Urinary bladder (tissue), 4 donors: Measurements from ENCODE around the gene LCN15. TPM values are rescaled to one million over a fixed set of nuclear protein-coding genes. Genes with fewer than 3 reads are reported as not detected.
"Not testable (repeated sequence)": the region's sequence is repeated elsewhere in the genome, so short reads cannot be mapped to it uniquely, and the experiment has no call there.

Experiments used
- DNase-seq: peaks from one replicate; pipeline ENCODE4 v3.0.0-alpha.2; 2015; ENCODE audit errors: extremely low spot score
- H3K27ac ChIP-seq: one replicate; pipeline ENCODE4 v1.5.1; 2013; ENCODE audit warnings: low read depth, mild to moderate bottlenecking, moderate library complexity
- H3K36me3 ChIP-seq: one replicate; pipeline ENCODE4 v1.6.1; 2013; ENCODE audit warnings: mild to moderate bottlenecking, moderate library complexity; ENCODE audit not compliant: insufficient read depth
- H3K4me1 ChIP-seq: one replicate; pipeline ENCODE4 v1.6.1; 2013; ENCODE audit warnings: mild to moderate bottlenecking, moderate library complexity; ENCODE audit not compliant: insufficient read depth
- H3K4me3 ChIP-seq: one replicate; pipeline ENCODE4 v1.5.1; 2013; ENCODE audit warnings: low read depth, low read length
- WGBS: extraction: QIAGEN DNeasy Blood & Tissue Kit; methylation state at CpG from one replicate; pipeline ENCODE4 v1.1.7; 2013; 5-methylcytosine and 5-hydroxymethylcytosine counted together
- polyA plus RNA-seq: library from polyadenylated mRNA; stranded (reverse); fragments of 200-250 nt; gene quantifications from one replicate; pipeline ENCODE4 v1.2.3, GENCODE V29; 2013
- total RNA-seq: library from RNA; depleted of rRNA; stranded (reverse); fragments of >200 nt; gene quantifications from one replicate; pipeline ENCODE4 v1.2.3, GENCODE V29; 2014
- donor health status: healthy with polysubstance abuse.
- donor health status: healthy.

Gene LCN15
- total and polyA plus RNA-seq, 2 donors = not detected

DNA sequence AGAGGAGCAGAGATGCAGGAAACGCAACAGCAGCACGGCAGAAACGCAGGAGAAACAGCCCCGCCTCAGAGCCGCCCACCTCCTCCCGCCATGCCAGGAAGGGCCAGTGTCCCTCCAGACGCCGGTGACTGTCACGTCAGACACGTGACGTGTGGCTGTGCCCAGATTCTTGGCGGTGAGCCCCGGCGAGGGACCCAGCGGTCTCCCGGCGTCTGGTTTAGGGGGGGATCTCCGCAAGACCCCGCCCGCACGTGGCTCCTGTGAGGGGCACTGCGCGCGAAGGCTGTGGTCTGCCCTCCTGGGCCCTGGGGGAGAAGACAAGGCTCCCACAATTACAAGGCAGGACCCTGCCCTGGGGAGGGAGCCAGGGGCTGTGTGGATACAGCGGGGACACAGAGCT is 3.9 kb downstream of the LCN15 start:
- Histone ChIP-seq H3K36me3 (no peaks in the 10 kb centered on the region), H3K4me1 (peaks cover 1% of the 10 kb centered on the region), H3K4me3 (no peak overlapping the region), H3K27ac (no peak overlapping the region)
- DNase-seq = no peak
- 75% methylated on average over 25 of the region's 25 CpGs for WGBS

- DNase-seq = no peak
- Histone ChIP-seq H3K27ac (no peak overlapping the region), H3K4me1 (peaks cover 1% of the 10 kb centered on the region), H3K36me3 (no peaks in the 10 kb centered on the region), H3K4me3 (no peak overlapping the region)
- WGBS = 86% methylated on average over 27 of the region's 27 CpGs
Measured at GRCh38 chr9:136759436-136760325, 4.6 kb downstream of the LCN15 start.

DNA sequence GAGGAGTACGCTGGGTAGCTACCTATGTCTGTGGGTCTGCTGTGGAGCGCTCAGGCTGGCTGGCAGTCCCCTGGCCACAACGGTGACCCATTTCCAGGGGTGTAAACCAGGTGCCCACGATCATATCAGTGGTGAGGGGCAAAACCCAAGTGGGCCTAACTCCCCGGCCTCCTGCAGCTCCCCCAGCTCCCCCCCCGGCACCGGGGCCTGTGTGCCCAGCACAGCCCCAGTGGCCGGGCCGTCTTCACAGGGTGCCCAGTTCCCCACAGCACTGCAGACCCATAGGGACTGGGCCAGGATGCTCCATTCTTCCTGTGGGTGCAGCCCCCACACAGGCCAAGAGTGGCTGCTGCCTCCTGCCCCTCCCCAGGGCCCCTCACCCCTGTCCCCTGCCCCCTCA is 5.3 kb downstream of the LCN15 start:
- 80% methylated on average over 9 of the region's 9 CpGs for whole genome bisulfite sequencing
- Histone ChIP-seq H3K4me3 (no peak overlapping the region), H3K4me1 (peaks cover 1% of the 10 kb centered on the region), H3K27ac (no peak overlapping the region), H3K36me3 (no peaks in the 10 kb centered on the region)
- no peak for DNase-seq

DNA sequence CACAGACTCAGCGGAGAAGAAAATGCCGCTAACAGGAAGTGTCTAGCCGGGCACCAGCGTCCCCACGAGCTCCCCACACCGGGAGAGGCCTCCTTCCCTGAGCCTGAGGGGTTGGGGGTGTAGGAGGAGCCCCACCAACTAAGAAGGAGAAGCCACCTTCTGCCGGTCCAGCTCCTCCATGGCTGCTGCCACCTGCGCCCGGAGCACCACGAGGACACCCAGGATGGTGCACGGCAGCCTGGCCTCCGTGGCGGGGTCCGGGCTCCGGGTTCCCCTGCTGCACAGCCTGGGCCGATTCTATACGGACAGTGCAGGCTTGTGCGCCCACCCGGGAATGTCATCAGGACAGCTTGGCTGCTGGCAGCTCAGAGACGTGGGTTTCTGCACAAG is 6.6 kb downstream of the LCN15 start:
- H3K4me1 ChIP-seq = no peaks in the 10 kb centered on the region
- no peak for DNase-seq
- no peak overlapping the region for H3K4me3 ChIP-seq
- 82% methylated on average over 20 of the region's 20 CpGs for WGBS
- no peak overlapping the region for H3K27ac ChIP-seq
- no peaks in the 10 kb centered on the region for H3K36me3 ChIP-seq

DNA sequence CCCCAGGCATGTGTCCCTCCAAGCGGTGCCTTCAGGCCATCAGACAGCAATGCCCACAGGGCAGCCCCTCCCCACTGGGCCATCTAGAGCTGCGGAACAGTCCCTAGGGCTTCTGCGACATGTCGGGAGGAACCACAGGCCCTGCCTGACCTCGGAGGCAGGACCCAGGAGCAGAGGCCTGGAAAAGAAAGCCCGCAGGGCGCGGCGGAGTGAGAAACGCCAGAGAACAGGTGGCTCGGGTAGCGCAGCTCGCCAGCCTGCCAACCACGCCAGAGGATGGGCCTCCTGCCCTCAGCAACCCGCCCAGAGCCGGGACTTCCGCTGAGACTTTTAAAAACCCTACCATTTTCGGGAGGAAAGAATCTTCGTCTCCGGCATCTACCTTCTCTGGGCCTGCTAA is 7.0 kb downstream of the LCN15 start:
- Histone ChIP-seq H3K4me1 (no peaks in the 10 kb centered on the region), H3K36me3 (no peaks in the 10 kb centered on the region), H3K27ac (no peak overlapping the region), H3K4me3 (no peak overlapping the region)
- no peak for DNase-seq
- 91% methylated on average over 20 of the region's 20 CpGs for WGBS

GRCh38 chr9:136756836-136757235 is 7.5 kb downstream of the LCN15 start:
- Histone ChIP-seq H3K36me3 (no peaks in the 10 kb centered on the region), H3K4me1 (no peaks in the 10 kb centered on the region), H3K4me3 (no peak overlapping the region), H3K27ac (no peak overlapping the region)
- 90% methylated on average over 18 of the region's 18 CpGs for WGBS
- DNase-seq = no peak

DNA sequence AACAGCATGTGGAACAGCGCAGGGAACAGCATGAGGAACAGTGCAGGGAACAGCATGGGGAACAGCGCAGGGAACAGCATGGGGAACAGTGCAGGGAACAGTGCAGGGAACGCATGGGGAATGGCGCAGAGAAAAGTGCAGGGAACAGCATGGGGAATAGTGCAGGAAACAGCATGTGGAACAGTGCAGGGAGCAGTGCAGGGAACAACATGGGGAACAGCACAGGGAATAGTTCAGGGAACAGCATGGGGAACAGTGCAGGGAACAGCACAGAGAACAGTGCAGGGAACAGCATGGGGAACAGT is 8.2 kb downstream of the LCN15 start:
- WGBS = 97% methylated on average over 4 of the region's 4 CpGs
- no peak overlapping the region for H3K27ac ChIP-seq
- no peak overlapping the region for H3K4me3 ChIP-seq
- H3K4me1 ChIP-seq = no peaks in the 10 kb centered on the region
- no peak for DNase-seq
- no peaks in the 10 kb centered on the region for H3K36me3 ChIP-seq

DNA sequence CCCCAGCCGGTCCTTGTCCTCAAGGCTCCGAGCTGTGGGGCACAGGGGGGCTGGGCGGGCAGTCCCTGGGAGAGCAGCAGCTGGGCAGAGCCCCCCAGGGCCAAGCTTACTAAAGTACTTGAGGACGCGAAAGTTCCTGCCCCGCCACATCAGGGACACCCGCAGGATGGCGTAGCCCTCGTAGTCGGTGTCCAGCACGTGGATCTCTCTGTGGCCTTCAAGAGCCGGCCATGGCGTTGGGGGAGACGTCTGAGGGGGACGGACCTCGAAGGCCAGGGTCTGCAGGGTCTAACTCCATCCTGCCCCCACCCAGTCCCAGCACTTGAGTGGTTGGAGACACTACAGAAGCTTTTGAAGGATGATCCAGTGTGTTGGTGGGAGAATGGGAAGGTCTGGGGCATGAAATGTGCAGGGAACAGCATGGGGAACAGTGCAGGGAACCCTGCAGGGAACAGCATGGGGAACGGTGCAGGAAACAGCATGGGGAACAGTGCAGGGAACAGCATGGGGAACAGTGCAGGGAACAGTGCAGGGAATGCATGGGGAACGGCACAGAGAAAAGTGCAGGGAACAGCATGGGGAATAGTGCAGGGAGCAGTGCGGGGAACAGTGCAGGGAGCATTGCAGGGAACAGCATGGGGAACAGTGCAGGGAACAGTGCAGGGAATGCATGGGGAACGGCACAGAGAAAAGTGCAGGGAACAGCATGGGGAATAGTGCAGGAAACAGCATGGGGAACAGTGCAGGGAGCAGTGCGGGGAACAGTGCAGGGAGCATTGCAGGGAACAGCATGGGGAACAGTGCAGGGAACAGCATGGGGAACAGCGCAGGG is 8.8 kb downstream of the LCN15 start:
- not testable (repeated sequence) for H3K36me3 ChIP-seq, DNase-seq, H3K27ac ChIP-seq, H3K4me1 ChIP-seq, H3K4me3 ChIP-seq
- WGBS = 88% methylated on average over 22 of the region's 22 CpGs

DNA sequence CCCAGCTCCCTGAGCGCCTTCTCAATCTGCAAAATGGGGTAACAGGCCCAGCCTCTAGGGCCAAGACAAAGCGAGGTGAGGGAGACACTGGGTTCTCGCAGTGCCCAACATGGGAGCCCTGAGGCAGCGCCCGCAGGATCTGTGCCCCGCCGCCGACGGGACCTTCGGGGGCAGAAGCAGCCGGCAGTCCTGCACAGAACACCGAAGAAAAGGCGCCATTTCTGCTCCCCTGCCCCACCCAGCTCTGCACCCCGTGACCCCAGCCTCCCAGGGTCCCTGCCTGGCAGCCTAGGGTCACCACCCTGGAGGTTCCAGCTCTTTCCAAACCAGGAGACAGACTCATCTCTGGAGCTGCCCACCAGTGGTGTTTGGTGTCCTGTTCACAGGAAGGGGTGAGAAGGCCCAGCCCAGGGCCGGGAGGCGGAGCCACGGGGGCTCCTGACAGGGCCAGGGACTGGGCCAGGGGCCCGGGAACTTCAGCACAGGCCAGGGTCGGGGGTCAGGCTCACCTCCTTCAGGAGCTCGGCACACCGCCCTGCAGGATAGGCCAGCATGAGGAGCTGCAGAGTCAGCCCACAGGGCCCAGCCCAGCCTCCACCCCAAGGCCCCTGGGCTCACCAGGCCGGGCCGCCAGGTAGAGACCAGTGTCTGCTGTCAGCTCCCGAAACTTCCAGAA is 9.6 kb downstream of the LCN15 start:
- H3K36me3 ChIP-seq = no peaks in the 10 kb centered on the region
- H3K4me1 ChIP-seq = no peaks in the 10 kb centered on the region
- no peak overlapping the region for H3K4me3 ChIP-seq
- 74% methylated on average over 24 of the region's 24 CpGs for WGBS
- DNase-seq = no peak
- no peak overlapping the region for H3K27ac ChIP-seq

- DNase-seq = no peak
- Histone ChIP-seq H3K27ac (no peak overlapping the region), H3K4me3 (no peak overlapping the region), H3K4me1 (no peaks in the 10 kb centered on the region), H3K36me3 (no peaks in the 10 kb centered on the region)
- WGBS = 76% methylated on average over 17 of the region's 17 CpGs
Measured at GRCh38 chr9:136754059-136754572, 10.2 kb downstream of the LCN15 start.

- H3K4me3 ChIP-seq = no peak overlapping the region
- DNase-seq = no peak
- no peaks in the 10 kb centered on the region for H3K36me3 ChIP-seq
- WGBS = 87% methylated on average over 31 of the region's 31 CpGs
- no peak overlapping the region for H3K27ac ChIP-seq
- no peaks in the 10 kb centered on the region for H3K4me1 ChIP-seq
Measured at GRCh38 chr9:136753371-136754058, 10.8 kb downstream of the LCN15 start.

DNA sequence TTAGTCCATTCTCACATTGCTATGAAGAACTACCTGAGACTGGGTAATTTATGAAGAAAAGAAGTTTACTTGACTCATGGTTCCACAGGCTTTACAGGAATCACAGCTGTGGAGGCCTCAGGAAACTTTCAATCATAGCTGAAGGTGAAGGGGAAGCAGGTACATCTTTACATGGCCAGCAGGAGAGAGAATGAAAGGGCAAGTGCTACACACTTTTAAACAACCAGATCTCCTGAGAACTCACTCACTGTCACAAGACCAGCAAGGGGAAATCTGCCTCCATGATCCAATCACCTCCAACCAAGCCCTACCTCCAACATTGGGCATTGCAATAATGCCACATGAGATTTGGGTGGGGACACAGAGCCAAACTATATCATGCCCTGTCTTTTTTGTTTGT is 12.5 kb downstream of the LCN15 start:
- no peaks in the 10 kb centered on the region for H3K36me3 ChIP-seq

DNA sequence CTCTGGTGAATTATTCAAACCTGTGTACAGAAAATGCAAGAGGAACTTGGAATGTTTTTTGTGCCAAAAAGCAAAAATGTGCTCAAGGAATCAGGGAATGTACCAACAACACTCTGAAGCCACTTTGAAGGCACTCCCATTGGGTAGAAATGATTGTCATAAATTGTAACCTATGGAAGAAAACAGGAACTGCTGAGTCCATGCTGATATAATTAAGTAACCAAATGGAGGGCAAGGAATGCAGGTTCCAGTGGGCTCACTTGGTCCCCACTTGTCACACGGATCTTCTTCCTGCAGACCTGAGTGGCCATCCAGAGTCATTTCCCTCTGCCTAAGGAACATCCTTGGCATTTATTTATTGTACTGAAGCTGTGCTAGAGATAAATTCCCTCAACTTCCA is 13.1 kb downstream of the LCN15 start:
- Histone ChIP-seq H3K4me3 (no peak overlapping the region), H3K27ac (no peak overlapping the region), H3K4me1 (no peaks in the 10 kb centered on the region), H3K36me3 (no peaks in the 10 kb centered on the region)
- DNase-seq = no peak
- WGBS = 82% methylated on average over 1 of the region's 1 CpG

More for the DNA sequence above, 12.5 kb downstream of the LCN15 start:
- Histone ChIP-seq H3K27ac (no peak overlapping the region), H3K4me1 (no peaks in the 10 kb centered on the region), H3K4me3 (no peak overlapping the region)
- no peak for DNase-seq
